GM19351 (cell line): ENCODE data around the gene OSBPL2.

Source experiments
- ATAC-seq: cut with Tn5 transposase; IDR thresholded peaks from one replicate; pipeline ENCODE4 v1.9.1; 2021; ENCODE audit warnings: mild to moderate bottlenecking, moderate library complexity; ENCODE audit not compliant: unreplicated experiment

OSBPL2 gene

GRCh38 chr20:62253398-62253797, 15.1 kb downstream of the OSBPL2 start:
- no peak for ATAC-seq

GRCh38 chr20:62254021-62254724, 15.9 kb downstream of the OSBPL2 start:
- no peak for ATAC-seq

GRCh38 chr20:62255976-62256375, 17.7 kb downstream of the OSBPL2 start:
- no peak for ATAC-seq

- ATAC-seq = no peak
Measured at GRCh38 chr20:62258499-62259293, 20.4 kb downstream of the OSBPL2 start.

DNA sequence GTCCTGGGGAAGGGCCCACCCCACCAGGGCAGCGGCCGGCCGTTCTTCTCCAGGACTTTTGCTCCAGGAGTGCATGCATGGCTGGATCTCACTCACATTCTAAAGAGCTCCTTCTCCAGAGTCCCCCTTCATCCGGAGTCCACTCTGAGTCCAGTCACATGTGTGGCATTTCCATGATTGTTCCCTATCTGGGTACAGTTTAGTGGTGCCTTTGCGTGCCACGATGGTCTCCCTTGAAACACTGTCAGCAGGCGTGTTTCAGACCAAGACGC, 20.9 kb downstream of the OSBPL2 start:
- no peak for ATAC-seq

- ATAC-seq = no peak
Measured at GRCh38 chr20:62262064-62262463, 23.7 kb downstream of the OSBPL2 start.

- no peak for ATAC-seq
Measured at GRCh38 chr20:62263396-62263795, 25.1 kb downstream of the OSBPL2 start.

DNA sequence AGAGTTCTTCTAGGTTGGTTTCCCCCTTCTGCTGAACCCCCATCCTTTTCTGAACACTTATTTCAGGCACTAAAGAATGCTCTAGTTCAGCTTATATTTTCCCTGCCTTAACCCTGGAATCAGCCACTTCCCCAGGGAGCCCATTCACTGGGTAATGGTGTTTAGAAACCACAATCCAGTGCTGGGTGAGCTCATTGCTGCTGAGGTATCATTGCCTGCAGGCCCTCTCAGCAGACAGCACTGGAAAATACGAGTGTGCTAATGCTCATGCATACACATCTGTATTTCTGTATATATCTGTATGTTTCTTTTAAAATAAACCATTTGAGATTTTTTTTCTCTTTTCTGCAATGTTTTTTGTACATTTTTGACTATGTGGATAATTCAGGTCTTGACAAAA, 27.0 kb downstream of the OSBPL2 start:
- ATAC-seq = no peak

DNA sequence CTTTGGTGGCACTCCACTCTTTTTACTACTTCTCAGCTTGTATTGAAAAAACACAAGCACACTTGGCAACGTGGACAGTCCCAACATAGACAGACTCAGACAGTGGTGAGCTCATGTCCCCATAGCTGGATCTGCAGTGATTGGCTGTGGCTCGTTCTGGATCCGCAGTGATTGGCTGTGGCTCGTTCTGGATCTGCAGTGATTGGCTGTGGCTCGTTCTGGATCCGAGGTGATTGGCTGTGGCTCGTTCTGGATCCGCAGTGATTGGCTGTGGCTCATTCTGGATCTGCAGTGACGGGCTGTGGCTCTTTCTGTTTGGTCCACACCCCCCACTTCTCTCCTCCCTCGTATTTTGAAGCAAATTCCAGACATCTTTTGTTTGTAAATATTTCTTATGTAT, 28.0 kb downstream of the OSBPL2 start:
- no peak for ATAC-seq

- no peak for ATAC-seq
Measured at GRCh38 chr20:62266851-62267250, 28.5 kb downstream of the OSBPL2 start.

GRCh38 chr20:62267543-62267942, 29.2 kb downstream of the OSBPL2 start:
- no peak for ATAC-seq

- ATAC-seq = no peak
Measured at GRCh38 chr20:62268228-62268900, 30.0 kb downstream of the OSBPL2 start.

DNA sequence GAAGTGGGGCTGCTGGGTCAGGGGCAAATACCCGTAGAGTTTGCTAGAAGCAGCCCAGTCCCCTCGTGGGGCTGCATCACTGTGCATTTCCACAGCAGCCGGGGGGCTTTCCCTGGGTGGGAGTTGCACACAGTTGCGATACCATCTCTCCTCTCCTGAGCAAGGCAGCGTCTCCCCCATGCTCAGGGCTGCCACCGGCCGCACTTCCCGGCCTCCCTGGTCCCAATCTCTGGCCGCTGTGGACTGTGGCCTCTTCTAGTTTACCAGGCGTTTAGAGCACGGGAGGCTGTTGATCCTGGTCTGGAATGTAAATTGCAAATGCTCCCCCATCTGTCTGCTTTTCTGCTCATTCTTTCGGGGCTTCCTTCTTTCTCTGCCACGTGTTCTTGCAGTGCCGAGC, 31.1 kb downstream of the OSBPL2 start:
- no peak for ATAC-seq

GRCh38 chr20:62269871-62270270, 31.6 kb downstream of the OSBPL2 start:
- no peak for ATAC-seq

DNA sequence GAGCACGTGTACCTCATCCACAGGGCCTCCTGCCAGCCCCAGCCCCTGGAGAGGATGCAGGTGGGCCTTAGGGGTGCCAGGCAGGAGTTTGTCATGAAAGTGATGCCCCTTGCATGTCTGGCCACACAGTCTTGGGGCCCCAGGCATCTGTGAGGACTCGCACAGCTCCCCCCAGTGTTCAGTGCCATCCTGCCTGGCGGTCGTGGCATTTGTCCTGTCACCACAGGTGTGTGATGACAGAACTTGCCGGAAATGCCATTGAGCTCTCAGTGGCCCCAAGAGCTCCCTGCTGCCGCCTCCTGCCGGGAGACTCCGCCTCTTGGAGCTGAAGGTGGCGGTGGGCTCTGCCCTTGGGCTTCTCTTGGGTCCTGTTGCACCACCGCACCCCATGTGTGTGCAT, 33.9 kb downstream of the OSBPL2 start:
- ATAC-seq = no peak

- no peak for ATAC-seq
Measured at GRCh38 chr20:62273416-62273815, 35.1 kb downstream of the OSBPL2 start.

DNA sequence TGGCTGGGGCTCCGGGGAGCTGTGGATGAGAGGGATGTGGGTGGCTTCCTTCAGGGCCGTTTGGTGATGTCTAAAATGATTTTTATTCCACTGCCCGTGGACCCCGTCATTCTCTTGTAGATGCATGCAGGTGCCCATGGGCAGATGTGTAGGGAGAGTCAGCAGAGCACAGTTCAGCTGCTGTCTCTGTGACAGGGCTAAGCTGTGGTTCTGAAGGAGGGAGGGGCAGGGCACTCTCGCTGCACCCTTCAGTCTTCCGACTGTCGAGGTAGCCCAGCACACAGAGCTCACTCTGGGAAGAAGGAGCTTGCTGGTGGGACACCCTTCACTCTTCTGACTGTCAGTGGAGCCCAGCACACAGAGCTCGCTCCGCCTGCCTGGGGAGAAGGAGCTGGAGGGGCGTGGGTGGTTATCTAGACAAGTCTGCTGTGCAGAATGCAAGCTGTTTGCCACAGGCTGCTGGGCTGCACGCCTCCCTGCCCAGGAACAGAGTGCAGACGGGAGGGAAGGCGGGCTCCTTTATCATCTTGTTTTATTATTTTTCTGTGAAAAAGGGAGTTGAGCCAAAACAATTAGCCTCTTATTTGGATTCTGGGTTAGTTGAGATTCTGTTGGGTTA, 36.1 kb downstream of the OSBPL2 start:
- no peak for ATAC-seq

DNA sequence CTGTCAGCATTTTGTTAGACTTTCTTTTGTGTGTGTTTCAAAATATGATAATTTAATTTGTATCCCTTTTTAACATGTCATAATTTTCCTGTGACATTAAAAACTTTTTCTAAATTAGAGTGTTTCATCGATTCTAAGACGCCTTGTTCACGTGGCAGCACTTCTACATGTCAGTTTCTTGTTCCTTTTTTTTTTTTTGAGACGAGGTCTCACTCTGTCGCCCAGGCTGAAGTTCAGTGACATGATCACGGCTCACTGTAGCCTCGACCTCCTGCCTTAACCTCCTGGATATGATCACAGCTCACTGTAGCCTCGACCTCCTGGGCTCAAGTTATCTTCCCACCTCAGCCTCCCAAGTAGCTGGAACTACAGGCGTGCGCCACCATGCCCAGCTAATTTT, 36.9 kb downstream of the OSBPL2 start:
- no peak for ATAC-seq

DNA sequence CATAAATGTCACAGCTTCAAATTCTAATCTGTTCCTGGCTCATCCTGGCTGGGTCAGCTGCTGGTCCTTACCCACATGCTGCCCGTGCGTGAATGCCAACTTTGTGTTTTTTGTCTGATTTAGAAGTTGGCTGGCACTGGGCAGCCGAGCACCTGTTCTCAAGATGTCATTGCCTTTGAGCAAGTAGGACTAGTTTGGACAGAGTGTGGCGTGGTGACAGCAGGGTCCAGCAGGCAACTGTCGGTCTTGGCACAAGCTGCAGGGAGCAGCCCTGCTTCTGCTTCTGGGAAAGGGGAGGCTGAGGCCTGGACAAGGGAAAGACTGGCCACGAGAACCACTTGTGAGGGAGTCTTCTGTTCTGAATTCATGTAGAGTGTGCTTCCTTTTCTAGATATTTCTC, 38.1 kb downstream of the OSBPL2 start:
- no peak for ATAC-seq

DNA sequence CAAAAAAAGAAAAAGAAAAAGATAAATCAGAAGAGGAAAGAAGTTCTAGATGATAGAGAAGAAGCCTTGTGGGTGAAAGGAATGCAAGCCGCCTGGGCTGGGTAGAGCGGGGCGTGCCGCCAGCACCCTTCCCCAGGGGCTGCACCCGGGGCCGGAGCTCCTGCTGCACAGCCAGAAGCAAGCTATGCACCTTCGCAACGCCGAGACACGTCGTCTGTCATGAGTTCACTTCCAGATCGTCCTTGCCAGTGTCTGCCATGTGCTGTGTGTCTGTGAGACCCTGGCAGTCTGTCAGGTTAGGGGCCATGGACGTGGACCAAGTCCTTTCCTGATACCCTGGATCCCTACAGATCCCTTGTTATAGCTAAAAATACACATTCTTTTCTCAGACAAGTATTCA, 38.9 kb downstream of the OSBPL2 start:
- ATAC-seq = no peak

DNA sequence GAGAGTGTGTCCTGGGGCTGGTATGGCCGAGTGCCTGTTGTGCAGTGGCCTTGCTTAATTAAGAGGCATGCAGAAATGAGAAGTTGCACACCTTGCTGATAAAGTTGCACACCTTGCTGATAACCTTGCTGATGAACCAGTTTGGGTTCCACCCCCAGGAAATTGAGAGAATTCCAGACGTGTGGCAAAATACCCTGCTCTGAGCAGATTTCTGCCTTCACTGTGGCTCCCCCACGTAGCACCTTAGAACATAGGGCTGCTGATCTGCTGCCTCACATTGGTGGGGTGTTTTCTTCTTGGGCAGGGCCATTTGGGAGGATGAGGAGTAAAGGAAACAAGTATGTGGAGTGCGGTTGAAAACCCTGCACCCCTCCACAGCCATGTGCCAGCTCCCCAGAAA, 42.0 kb downstream of the OSBPL2 start:
- ATAC-seq = no peak
